ENCODE data around the gene SPARC.

Gene SPARC

GRCh38 chr5:151678713-151679112 is 8.0 kb downstream of the SPARC start:
- DNase-seq (ENCODE audit: low read depth) = no peak

DNA sequence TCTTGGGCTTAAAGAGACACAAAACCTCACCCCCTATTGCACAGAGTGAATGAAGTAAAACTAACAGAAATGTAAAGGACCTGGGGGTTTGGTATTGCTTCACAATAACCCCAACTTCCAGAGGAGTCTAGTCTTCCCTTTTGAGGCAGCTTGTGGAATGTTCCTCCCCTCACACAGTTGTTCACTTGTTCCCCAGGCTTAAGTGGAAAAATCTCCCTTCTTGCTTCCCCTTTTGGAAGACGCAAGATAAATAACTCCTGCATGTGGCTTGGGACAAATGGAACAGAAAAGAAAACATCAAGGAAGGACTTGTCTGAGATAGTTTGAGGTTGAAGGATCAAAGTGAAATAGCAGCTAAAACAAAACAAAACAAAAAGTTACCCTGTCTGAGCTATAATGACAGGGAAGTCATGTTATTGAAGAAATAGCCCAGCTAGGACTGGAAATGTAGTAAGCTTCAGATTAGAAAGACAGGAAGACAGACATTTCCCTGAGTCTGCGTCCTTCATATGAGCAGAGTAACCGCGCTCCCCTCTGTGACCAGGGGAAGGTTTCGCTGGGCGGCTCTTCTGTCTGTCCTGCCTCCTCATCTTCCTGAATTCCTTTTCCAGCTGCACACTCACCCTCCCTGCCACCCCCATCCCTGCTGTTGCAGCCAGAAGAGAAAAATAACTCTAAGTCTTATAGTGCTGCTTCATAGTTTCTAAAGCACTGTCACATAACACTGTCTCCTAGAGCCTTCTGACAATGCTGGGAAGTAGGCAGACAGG is 8.8 kb downstream of the SPARC start:
- DNase-seq (ENCODE audit: low read depth) = peak; percentile 64

- DNase-seq (ENCODE audit: low read depth) = no peak
Measured at GRCh38 chr5:151676719-151677118, 10.0 kb downstream of the SPARC start.

- no peak for DNase-seq (ENCODE audit: low read depth)
Measured at GRCh38 chr5:151676314-151676712, 10.4 kb downstream of the SPARC start.

DNA sequence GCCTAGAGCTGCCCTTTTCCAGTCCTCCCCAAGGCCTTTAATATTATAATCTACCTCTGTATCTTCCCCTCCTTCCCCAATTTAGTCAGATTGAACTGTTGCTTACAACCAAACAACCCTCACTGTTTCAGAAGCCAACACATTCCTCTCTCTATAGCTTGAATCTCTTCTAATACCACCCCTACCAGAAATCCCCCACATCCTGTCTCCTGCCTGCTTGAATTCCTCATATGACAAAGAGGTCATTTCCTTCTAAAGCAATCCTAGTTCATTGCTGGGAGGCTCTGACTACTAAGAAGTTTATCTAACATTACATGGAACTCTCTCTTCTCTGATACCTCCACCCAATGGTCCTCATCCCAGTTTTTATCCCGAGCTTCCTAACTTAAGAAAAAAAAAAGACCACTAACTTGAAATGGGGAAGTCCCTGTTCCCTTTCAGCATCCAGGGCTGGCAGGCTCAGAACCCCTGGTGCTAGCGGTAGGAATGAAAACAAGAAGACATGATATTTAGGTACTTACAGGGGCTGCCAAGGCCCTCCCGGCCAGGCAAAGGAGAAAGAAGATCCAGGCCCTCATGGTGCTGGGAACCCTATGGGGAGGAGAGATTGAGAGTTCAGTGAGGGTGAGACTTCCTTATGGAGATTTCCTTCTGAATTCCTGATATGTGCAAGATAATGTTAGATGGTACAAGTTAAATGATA is 11.0 kb downstream of the SPARC start:
- no peak for DNase-seq (ENCODE audit: low read depth)

DNA sequence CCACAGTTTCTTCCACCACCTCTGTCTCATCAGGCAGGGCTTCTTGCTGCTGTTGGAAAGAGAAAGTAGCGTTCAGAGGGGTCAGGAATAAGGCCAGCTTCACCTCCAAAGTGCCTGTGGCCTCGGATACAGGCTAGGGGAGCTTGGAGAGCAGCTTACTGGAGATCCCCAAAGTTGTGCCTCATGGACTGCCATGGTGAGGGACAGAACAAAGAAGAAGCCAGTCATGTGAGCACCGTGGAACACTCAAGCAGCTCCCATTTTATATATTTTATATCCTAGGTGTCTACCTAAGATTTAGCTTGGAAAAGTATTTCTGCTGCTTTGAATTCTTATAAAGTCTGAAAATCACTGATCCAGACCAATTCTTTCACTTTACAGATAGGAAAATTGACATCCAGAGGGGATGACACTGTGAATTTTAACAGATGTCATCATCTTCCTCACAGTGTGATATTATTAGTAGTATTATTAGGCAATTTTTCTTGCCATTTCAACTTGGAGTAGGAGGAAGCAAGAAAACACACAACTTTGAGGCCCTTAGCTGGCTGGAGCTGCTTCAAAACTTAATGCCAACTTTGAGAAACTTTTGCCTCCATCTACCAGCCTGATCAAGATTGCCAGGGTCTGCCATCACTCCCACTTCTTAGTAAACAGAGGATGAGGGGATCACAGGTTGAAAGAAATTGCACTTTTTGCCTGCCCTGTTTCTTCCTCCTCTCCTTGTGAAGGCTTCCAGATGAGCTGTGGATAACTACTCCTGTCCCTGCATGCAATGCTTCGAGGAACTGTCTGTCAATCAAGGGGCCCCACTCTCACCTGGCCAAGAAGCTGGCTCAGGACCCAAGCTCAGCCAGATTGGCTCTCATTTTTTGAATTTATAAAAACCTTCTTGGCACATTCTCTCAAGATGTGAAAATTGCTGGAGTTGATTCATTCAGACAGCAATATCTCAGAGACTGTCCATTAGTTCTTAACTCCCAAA is 11.8 kb downstream of the SPARC start:
- no peak for DNase-seq (ENCODE audit: low read depth)

DNA sequence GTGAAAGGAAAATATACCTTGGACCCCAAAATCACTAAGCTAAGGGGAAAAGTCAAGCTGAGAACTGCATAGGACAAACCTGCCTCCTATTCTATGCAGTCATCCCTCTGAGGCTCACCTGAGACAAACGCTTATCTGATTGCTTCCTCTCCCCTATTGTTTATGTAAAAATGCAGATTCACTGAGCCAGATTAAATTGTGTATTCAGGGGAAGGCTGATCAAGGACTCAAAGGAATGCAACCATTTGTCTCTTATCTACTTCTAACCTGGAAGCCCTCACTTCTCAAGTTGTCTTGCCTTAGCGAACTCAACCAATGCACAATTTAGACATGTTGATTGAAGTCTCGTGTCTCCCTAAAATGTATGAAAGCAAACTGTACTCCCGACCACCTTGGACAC is 13.3 kb downstream of the SPARC start:
- no peak for DNase-seq (ENCODE audit: low read depth)

DNA sequence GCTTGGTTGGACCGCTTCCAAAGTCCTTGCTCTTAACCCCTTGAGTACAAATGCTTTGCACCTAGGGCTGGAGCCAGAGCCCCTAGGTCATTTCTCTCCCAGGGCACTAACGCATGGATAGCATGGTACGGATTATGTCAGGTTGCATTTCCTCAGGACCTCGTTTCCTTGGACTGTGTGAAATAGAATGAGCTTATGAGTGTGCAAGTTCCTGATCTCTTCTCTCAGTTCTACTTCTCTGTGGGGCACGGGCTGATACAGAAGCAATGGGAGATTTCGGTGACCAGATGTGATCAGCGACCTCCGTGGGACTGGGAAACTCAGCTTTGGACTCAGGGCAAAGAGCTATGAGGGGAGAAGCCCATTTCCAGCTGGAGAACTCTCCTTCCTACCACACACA is 14.2 kb downstream of the SPARC start:
- no peak for DNase-seq (ENCODE audit: low read depth)

DNA sequence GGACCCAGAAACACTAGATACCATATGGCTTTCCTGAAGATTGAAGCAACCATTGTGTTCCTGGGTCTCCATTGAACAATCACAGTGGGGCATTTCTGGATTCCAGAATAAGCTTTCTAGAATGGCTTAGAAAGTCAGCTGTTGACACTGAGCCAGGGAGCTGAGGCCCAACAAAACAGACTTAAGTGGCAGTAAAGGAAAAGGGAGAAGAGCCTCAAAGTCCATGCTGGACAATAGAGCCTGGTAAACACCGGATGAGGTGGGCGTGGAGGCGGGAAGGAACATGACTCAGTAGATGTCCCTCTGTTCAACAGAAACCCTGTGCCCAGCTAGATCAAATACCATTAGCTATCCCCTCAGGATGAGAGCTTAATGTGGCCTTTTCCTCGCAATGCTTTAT is 14.8 kb downstream of the SPARC start:
- DNase-seq (ENCODE audit: low read depth) = peak; percentile 54

- DNase-seq (ENCODE audit: low read depth) = peak; percentile 73
Measured at GRCh38 chr5:151670953-151671636, 15.6 kb downstream of the SPARC start.

DNA sequence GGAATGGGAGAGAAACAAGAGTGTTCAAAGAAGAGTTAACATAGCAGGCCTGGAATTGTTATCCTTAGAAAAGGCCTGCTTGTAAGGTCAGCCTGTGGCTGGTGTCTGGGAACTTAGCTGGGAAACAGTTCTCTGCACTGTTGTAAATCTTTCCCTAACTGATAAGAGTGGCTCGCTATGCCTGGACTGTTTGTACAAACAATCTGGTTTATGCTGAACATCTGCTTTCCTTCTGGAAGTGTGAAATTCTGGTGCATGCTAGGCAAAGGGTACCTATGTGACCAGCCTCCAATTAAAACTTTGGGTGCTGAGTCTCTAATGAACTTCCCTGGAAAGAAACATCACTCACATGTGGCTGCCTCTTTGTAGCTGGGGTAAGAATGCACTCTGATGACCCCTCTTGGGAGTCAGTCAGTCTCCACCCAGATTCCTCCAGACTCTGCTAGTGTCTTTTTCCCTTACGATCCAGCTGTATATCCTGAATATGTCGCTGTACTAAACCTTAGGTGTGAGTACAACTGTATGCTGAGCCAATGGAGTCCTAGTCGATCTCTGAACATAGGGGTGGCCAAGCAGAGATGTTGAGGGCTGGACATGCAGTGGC is 16.5 kb downstream of the SPARC start:
- no peak for DNase-seq (ENCODE audit: low read depth)

- no peak for DNase-seq (ENCODE audit: low read depth)
Measured at GRCh38 chr5:151667083-151667482, 19.6 kb downstream of the SPARC start.

- DNase-seq (ENCODE audit: low read depth) = no peak
Measured at GRCh38 chr5:151665613-151666012, 21.1 kb downstream of the SPARC start.

- DNase-seq (ENCODE audit: low read depth) = peak; percentile 72
Measured at GRCh38 chr5:151664694-151665585, 21.8 kb downstream of the SPARC start.

- peak; percentile 59 for DNase-seq (ENCODE audit: low read depth)
Measured at GRCh38 chr5:151663617-151664293, 23.0 kb downstream of the SPARC start.

- DNase-seq (ENCODE audit: low read depth) = no peak
Measured at GRCh38 chr5:151662805-151663204, 23.9 kb downstream of the SPARC start.

DNA sequence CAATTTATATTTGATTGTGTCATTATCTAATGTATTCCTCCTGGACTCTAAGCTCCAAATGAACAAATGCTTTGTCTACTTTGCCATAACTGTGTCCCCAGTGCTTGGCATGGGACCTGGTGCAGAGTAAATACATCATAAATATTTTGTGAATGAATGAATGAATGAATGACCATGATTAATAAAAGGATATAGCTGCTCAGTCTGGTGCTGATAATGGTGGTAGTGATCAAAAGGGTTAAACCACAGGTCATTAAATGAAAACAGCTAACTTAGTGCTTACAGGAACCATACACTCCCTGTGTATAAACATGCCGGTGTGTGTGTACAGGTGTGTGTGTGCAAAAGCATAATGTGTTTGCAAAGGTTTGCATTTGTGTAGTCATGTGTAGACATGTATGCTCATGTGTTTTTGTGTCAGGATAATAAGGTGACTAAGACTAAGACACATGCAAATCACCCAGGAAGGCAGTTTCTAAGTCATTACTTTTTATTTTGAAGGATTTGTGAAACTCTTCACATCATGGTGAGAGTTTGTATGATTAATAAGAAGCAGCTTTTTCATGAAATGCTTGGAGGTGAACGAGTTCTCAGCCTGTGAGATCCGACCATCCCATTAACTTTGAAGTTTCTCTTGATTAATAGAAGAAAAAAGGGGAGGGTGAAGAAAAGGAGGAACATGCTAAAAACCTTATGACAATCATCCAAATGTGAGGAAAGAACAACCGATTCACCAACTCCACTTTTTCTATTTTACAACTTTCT is 24.6 kb downstream of the SPARC start:
- no peak for DNase-seq (ENCODE audit: low read depth)

DNA sequence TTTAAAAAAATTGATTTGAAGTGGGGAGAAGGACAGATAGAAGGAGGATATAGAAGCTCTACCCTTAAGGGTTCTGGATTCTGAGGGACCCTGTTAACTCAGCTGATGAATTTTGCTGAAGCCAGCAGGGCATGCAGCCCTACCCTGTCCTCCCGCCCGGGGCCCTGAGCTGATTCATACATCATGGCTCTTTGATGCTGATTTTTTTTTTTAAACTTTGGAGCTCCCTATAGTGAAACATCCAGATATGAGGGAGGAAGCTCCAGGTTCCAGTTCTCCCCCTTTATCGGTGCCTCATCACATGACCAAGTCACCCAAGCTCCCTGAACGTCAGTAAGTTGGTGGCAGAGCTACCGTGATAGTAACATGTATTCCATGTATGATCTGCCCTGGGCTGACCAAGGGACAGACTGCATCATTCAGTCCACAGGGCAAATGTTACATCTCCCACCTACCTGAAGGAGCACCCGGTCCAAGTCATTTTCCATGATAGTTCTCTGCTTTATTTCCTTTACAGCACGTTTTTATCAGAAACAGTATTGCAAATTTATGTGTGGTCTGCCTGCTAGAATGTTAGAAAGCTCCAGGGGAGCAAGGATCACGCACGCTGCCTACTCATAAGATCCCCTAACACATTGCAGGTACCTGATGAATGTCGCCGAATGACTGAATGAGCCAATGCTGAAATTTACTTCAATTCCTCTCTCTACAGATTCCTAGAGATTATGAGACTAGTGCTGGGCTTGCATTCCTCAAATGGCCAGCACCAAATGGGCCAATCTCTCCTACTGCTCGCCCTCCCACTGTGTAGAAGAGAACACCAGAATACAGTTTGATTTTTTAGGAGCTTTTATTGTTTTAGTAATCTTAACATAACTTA is 25.9 kb downstream of the SPARC start:
- peak; percentile 68 for DNase-seq (ENCODE audit: low read depth)
